ENCODE data around the gene ZBTB43.

The ZBTB43 gene

DNA sequence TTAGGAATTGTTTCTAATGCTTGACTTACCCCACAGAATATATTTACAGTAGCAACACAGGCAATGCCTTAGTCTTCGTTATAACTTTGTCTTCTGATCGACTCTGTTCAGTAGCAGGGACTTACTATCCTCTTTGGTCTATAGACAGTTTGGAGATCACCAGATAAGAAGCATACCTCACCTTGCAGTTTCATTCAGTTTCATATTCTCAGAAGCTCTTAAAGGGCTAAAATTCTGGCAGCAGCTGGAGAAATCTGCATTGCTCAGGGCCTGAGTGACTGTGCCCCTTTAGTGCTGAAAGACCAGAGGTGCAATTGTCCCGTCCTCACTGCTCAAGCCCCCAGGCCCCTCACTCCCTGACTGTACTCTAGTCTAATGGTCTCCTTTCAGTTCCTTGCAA lies 26.0 kb downstream of the ZBTB43 start:
- no peak for DNase-seq (ENCODE audit: low spot score)

DNA sequence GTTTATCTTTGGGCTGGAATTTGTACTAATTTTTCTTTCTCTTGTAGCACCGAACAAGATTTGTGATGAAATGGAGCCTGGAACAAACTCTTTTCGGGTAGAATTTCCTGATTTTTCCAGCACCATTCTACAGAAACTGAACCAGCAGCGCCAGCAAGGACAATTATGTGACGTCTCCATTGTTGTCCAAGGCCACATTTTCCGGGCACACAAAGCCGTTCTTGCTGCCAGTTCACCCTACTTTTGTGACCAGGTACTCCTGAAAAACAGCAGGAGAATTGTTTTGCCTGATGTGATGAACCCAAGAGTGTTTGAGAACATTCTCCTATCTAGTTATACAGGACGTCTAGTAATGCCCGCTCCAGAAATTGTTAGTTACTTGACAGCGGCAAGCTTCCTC lies 27.6 kb downstream of the ZBTB43 start:
- DNase-seq (ENCODE audit: low spot score) = no peak

DNA sequence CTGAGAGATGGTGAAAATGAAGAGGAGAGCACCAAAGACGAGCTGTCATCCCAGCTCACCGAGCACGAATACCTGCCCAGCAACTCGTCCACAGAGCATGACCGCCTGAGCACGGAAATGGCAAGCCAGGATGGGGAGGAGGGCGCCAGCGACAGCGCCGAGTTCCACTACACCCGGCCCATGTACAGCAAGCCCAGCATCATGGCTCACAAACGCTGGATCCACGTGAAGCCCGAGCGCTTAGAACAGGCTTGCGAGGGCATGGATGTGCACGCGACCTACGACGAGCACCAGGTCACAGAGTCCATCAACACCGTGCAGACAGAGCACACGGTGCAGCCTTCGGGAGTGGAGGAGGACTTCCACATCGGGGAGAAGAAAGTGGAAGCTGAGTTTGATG lies 28.2 kb downstream of the ZBTB43 start:
- DNase-seq (ENCODE audit: low spot score) = no peak

DNA sequence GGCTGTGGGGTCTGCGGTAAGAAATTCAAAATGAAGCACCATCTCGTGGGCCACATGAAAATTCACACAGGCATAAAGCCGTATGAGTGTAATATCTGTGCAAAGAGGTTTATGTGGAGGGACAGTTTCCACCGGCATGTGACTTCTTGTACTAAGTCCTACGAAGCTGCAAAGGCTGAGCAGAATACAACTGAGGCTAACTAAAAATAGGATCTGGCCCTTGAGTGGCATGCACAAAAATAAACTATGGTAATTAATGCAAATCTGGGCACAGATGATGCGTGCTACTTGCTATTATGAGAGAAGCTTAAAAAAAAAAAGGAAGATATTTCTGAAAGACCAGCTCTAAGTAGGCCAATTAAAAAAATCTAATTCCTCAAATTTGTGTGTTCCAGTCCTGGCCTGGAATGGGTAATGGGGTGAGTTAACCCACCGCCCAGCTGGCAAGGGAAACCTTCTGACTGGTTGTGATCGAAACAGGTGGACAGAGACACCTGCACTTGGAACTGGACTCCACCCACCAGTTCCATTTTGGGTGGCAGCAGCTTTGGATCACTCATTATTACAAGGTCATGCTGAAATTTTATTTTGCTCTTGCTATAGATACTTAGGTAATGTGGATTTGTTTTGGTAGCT lies 29.0 kb downstream of the ZBTB43 start:
- DNase-seq (ENCODE audit: low spot score) = no peak

DNA sequence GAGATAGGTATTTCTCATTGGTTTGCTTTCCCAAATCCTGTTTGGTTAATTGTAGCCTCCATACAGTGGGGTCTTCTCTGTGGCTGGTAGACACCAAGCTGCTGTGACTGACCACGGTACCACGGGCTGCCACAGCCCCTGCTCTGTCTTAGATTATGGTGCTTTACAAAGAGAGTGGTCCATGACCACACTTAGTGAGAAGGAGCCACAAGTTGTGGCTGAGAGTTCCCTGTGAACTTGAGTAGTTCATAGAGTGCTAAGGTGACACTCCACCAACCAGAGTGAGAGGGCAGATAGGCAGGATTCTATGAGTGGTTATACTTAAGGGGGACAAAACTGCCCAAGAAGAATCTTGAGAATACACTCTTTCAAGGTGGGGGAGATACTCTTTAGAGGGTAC lies 29.8 kb downstream of the ZBTB43 start:
- DNase-seq (ENCODE audit: low spot score) = no peak

DNA sequence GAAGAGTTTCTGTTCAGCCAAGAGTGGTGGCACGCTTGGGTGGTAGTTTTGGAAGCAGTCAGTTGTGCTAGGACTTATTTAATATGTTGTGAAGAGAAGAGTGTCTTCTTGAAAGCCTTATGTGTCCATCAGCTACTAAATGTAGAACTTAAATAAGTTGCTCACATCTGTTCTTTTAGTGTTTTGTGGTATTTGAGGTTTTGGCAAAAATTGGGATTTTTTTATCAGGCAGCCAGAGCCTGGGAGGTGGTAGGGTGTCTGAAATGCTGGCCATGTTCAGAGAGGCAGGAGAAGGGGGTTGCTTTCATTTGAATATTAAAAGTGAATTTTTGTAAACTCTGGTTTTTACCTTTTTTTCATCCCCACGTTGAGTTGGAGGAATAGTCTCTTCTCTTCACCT lies 31.4 kb downstream of the ZBTB43 start:
- no peak for DNase-seq (ENCODE audit: low spot score)

DNA sequence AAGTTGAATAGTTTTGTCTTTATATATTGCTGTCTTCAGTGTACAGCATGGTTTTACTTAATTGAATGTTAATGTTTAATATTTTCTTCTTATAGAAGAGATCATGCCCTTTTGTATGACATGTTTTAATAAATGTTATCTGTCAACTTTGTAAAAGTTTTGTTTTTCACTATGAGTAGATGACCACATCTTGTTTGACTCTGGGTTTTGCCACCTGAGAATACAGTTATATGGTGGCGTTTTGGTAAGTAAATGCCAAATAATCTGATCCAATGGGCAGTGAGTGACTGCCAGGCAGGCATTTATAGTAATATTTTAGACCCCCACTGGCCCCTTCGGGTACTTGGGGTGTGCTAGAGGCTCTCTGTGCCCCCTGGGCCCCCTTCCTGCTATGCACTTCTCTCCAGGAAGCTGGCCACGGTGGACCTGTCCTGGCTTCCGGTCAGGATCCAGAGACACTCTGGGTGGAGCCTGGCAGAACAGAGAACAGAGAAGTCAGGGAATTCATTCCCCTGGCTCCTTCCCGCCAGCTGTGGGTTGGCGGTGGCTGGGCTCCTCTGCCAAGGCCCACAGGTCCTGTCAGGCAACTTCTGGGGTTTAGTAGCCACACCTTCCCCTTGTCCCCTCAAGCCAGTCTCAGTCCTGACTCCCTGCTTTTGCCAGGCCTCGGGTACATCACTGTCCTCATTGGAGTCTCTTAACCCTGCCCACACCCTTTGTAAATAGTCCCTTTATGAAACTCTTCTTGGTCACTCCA lies 33.4 kb downstream of the ZBTB43 start:
- no peak for DNase-seq (ENCODE audit: low spot score)

DNA sequence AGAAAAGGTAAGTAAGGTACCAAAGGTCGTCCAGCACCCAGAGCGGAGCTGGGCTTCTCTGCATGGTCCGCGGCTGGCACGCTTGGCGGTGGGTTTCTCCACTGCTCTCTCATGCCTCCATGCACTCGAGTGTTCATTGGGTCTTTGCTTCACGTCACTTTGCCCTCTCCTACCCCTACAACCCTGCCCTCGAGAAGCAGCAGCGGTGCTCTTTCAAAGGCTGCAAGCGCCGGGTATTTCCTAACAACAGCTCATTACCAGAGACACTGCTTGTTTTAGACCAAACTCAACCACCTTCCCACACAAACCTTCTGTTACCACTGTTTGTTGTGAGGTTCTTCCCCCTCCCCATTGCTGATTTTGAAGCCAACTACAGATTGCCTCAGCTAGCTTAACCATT lies 34.1 kb downstream of the ZBTB43 start:
- no peak for DNase-seq (ENCODE audit: low spot score)

DNA sequence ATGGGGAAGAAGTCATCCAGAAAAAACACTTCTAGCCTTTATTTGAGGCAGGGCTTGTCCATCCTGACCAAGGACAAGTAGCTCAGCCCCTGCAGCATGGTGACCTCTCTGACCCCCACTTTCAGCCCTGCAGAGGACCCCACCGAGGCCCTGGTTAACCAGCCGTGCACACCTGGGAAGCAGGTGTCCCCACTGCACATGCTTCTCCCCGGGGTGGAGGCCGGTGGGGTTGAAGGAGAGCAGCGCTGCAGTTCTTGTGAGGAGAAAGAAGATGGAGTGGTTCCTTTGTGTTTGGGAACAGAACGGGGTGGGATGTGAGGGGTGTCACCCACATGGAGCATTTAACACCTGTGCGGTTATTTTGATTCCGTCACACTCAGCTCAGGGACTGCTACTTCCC lies 34.5 kb downstream of the ZBTB43 start:
- no peak for DNase-seq (ENCODE audit: low spot score)

DNA sequence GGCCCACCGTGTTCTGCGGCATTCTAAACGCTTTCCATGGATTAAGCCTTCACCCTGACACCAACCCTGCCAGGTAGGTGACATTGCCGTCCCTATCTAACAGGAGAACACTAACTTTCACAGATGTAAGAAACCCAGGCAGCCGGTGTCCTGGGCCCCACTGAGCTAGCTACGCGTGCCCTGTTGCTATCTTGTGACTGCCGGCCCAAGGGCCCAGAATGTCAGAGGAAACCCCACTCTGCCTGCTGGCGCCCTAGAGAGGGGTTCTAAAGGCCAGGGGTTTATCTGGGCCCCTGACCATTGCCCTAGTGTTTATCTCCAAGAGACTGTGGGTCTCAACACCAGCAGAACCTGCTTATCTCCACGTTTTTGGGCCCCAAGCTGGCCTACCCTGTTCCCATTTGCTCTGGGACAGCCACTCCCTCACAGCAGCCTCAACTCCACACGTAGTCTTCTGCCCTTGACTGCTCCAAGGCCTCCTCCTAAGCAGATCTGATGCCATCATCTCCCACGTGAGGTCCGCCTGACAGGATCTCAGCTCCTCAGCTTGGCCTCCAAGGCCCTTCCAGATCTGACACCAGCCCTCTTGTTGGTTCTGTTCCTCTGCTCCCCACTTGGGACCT lies 37.5 kb downstream of the ZBTB43 start:
- no peak for DNase-seq (ENCODE audit: low spot score)

DNA sequence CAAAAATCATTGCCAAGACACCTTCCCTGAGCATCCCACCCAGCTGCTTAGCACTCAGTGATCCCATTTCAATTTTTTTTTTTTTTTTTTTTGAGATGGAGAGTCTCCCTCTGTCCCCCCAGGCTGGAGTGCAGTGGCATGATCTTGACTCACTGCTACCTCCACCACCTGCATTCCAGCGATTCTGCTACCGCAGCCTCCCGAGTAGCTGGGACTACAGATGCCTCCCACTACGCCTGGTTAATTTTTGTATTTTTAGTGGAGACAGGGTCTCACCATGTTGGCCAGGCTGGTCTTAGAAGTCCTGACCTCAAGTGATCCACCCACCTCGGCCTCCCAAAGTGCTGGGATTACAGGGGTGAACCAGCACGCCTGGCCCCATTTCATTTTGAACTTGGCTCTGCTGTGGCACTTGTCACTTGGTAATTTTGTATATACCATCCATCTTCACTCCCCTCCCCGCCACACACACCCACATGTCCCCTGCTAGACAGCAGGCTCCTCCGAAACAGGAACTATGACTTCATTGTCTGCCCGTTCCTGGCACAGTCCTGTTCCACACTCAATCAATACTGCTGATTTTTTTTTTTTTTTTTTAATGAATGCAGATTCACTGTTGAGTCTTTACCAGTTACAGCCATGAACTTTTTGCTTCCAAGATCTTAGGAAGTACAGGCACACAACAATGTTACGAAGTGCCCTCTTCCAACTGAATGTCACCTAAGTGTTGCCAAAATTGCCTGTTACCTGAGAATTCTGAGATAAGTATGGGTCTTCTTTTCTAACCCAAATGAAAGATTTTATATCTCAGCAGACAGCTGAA lies 38.3 kb downstream of the ZBTB43 start:
- no peak for DNase-seq (ENCODE audit: low spot score)

DNA sequence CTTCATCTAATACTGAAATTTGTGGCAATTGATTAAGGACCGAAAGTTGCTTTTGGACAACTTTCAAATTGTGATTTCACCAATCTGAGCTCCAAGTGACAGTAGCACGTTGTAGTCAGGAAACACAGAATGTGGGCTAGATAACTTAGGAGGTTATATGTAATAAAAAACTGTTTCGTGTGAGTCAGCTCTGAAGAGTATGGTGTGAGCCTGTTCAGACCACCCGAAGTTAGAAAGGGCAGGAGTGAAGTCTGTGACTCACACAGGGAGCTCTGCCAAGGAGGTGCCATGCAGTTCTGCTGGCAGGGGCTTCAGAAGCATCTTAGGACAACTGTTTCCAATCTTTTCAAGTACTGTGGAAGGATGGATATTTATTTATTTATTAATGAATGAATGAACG lies 39.2 kb downstream of the ZBTB43 start:
- peak; percentile 67 for DNase-seq (ENCODE audit: low spot score)

DNA sequence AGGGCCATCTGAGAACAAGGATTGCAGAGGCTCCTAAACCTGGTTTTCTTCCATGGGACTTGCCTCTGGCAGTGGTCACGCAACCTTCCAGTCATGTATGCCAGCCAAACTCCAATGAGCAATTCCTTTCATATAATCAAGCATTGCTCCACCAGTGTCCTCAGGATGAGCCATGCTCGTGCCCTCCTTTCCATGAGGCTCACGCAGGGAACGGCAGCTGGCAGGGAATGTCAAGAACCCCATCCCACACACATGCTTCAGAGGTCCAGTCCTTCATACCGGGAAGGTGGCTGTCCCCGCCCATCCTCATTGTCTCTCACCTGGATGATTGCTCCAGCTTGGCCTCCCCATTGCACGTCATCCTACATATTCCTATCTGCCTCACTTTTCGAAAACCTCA lies 42.2 kb downstream of the ZBTB43 start:
- DNase-seq (ENCODE audit: low spot score) = no peak

DNA sequence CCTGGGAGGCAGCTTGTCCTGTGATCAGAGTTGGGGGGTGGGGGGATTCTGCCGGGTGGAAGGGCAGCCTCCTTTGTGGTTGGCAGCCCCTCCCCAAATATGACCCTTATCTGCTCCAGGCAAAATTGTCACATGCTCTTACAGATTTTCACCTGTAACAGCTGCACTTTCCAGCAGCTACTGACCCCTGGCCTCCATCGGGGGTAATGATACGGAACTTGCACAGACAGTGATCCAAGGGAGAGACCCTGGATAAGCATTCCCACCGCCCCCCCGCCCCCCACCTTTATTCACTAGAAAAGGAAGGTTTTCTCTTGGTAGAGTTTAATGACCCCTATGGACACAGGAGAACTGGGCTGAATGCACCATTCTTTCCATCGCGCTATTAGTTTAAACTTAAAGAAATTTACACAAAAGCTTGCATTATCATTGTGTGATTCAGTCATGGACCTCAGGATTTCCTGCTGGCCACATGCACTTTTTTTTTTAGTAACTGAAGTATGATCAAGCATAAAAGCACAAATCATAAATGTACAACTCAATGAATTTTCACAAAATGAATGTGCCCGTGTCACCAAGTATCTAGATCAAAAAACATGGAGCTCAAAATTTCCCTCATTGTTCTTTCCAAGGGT lies 44.9 kb downstream of the ZBTB43 start:
- no peak for DNase-seq (ENCODE audit: low spot score)

DNA sequence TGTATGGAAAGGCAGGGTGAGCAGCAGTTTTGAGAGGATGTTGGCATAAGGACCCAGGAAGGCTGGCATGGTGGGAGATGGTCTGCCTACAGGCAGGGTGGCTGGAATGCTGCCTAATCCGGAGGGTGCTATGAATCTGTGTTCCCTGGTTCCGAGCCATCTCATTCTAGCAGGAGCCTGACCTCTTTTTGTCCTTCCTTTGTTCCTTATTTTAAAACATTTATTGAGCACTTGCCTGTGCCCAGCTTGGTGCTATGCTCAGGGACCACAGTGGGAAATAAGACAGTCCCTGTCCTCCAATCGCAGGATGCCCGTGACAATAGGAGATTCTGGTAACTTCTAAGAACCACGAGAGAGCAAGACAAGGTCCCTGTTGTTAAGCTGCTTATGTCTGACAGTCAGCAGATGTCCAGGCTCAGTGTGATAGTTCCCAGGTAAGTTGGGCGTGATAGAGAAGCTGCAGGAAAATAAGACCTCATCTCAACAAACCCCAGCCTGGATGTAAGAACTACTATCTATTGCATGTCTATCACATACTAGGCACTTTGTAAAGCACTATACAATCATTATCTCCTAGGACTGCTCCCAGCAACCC lies 46.5 kb downstream of the ZBTB43 start:
- DNase-seq (ENCODE audit: low spot score) = no peak

DNA sequence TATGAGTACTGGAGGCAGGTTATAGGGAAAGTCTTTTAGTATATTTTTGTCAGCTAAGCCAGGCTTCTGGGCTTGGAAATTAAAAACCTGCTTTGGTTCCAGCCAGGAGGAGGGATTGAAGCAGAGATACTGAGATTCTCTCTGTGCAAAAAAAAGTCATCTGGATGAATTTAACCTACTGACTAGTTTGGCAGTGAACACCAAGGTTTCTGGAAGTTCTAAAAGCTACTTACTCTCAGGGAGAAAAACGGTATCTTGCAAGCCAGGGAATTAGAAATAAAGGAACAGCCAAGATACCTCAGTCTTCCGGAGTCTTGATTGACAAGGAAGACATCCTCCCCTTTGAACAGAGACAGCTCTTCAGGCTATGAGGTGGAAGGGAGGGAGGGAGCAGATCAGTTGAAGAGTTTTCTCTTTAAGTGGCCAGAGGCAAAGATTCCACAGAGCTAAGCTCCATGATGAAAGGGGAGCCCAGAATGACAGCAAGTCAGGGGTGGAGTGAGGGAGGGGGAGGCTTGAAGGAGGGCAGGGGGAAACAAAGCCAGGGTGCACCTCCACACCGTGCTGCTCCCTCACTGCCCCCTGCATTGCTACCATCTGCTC lies 47.3 kb downstream of the ZBTB43 start:
- DNase-seq (ENCODE audit: low spot score) = no peak

DNA sequence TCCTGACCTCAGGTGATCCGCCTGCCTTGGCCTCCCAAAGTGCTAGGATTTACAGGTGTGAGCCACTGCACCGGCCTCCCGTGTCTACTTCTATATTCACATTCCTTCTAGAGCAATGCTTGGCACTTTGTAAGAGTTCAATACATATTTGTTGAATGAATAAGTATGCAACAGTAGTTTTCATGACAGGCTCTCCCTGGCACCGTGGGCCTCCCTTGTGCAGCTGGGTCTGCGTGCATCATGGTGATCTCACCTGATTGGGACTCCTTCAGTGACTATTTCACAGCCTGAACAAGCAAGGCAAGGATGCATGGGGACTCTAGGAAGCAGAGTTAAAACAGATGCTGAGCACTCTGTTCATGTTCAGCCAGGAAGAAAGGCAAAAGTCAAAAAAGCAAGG lies 48.8 kb downstream of the ZBTB43 start:
- peak; percentile 17 for DNase-seq (ENCODE audit: low spot score)

DNA sequence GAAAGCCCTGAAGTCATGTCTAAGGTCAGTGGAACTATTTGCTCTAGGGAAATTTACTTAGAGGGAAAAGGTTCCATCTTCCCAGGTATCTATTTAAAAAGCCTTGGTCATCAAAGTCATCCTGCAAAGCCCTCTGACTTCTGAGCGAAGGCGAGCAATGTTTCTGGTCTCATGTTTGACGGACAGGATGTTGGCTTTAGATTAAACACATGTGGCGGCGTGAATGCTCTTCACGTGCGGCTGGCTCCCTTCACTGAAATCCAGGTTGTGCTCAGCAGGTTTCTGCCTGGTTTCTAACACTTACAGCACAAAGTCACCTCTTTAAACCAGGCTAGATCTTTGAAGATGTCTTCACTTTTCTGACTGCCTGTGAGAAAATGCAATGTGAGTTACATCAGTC lies 49.9 kb downstream of the ZBTB43 start:
- no peak for DNase-seq (ENCODE audit: low spot score)

DNA sequence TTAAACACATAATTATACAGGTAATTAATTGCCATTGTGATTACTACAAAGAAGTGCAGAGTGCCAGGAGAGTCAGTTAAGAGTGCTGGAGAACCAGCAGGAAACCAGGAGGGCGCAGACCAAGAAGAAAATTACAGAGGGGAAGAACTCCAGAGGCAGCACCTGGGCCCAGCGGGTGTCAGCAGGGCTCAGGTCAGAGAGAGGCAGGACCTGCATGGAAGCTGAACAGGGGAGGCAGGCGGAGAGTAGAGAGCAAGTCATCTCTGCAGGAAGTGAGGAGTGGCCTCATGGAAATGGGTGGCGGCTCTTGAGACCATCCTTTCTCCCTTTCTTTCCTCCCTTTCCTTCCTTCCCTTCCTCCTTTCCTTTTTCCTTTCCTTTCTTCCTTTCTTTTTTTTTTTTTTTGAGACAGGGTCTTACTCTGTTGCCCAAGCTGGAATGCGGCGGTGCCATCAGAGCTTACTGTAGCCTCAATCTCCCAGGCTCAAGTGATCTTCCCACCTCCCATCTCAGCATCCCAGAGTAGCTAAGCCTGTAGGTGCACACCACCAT lies 51.6 kb downstream of the ZBTB43 start:
- DNase-seq (ENCODE audit: low spot score) = no peak

DNA sequence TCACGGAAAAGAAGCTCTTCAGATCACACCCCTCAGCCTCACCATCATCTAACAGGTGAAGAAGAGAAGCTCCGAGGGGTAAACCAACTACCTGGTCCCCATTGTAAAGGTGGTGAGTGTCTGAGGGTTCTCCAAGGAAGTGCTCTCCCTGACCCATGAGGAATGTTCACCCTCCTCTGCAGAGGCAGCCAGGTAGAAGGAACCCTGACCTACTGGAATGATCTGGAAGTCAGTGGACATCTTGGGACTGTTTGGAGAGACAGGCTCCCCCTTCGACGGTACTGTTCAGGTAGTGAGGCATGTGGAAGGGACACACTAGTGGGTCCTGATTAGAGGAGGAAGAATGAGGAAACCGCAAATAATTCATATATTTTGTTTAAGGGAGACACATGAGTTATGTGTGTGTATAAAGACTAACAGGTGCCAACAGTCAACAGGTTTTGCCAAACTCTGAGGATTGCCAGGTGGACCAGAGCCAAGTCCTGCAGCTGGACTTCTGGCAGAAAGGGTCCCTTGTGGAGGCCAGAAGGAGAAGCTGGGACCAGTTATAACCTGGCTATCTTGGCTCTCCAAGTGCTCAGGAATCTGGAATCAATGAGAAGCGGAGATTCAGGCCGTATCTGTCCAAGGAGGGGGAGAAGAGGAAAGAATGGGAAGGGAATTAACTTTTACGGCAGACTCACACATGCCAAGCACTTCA lies 52.6 kb downstream of the ZBTB43 start:
- no peak for DNase-seq (ENCODE audit: low spot score)
